ENCODE measurements around the gene ADAM11. TPM values are rescaled to one million over a fixed set of nuclear protein-coding genes. Genes with fewer than 3 reads are reported as not detected.
"Not testable (repeated sequence)": the region's sequence is repeated elsewhere in the genome, so short reads cannot be mapped to it uniquely, and the experiment has no call there.

The ADAM11 gene
- total and polyA plus RNA-seq, 7 donors, result under 0.01 to 3.3 (median 2.5) TPM; not detected in 1

- Histone ChIP-seq H3K36me3 (peaks cover 0 to 18% (median 0%) of the 10 kb centered on the region in 4 donors), H3K27me3 (no peaks in the 10 kb centered on the region), H3K9me3 (no peaks in the 10 kb centered on the region), H3K4me3 (no peak overlapping the region), H3K27ac (no peak overlapping the region), H3K4me1 (no peaks in the 10 kb centered on the region)
- 93 to 94% methylated on average over 12 of the region's 12 CpGs for WGBS, 2 donors
- no peak for DNase-seq
- intact Hi-C loops (cut with DNase I), result no loop called here
- TF ChIP-seq POLR2A (IDR thresholded peaks at IDR 0.05) (no peak), CTCF (IDR thresholded peaks at IDR 0.05) (no peak), POLR2AphosphoS5 (IDR thresholded peaks at IDR 0.05) (no peak), EP300 (IDR thresholded peaks at IDR 0.05) (no peak)
Measured at GRCh38 chr17:44736551-44737240, 22.1 kb upstream of the ADAM11 start.

DNA sequence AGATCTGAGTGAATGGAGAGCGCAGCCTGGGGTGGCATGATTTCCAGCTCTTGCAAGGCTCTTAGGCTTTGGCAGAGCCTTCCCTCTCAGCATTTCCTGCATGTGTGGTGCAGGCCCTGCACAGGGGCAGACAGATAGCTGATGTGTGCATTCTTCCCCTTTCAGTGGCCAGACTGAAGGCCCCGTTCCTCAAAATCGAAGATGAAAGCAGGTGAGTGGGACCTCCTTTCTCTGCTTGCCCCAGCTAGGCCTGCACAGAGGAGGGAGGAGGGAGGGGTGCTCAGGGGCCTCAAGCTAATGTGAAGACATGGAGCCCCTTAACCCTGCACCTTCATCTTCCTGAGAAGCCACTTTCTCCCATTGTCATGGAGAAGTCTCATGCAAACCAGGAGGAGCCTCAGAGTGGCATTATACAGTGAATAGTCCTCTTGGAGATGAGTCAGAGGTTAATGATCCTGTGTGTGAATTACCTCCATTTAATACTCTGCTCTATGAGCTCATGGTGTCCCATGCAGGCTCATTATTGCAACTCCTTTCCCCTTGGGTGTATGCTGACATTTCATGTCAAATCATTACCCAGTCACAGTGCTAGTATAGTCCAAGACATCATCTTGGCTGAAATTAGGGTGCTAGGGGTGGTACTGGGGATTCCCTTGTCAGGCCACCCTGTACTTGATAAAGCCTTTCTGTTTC is 20.4 kb upstream of the ADAM11 start:
- Histone ChIP-seq H3K27ac (no peak overlapping the region), H3K9me3 (no peaks in the 10 kb centered on the region), H3K36me3 (peaks cover 0 to 19% (median 0%) of the 10 kb centered on the region in 4 donors), H3K4me3 (no peak overlapping the region), H3K4me1 (no peaks in the 10 kb centered on the region), H3K27me3 (no peaks in the 10 kb centered on the region)
- DNase-seq, result no peak
- WGBS, 2 donors, result 84 to 96% methylated on average over 3 of the region's 3 CpGs
- TF ChIP-seq EP300 (IDR thresholded peaks at IDR 0.05) (no peak), POLR2A (IDR thresholded peaks at IDR 0.05) (no peak), POLR2AphosphoS5 (IDR thresholded peaks at IDR 0.05) (no peak), CTCF (IDR thresholded peaks at IDR 0.05) (no peak)
- intact Hi-C loops (cut with DNase I), result no loop called here

DNA sequence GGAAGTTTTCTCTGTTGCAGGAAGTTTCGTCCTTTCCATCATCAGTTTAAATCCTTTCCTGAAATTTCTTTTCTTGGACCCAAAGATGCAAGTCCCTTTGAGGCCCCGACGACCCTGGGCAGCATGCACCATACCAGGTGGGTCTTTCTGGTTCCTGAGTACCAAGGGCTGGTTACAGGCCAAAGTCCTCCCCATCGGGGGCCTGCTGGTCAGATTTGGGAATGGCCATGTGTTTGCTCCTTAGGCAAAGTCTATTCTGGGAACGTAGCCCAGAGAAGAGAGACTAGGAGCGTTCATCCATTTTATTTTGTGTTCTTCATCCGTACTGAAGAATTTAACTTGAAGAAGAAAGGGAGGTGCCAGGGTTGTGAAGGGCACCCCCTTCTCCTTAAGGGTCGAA is 17.5 kb upstream of the ADAM11 start:
- intact Hi-C loops (cut with DNase I), result no loop called here
- H3K36me3 ChIP-seq, result peaks cover 0 to 19% (median 0%) of the 10 kb centered on the region in 4 donors
- H3K4me1 ChIP-seq, result no peaks in the 10 kb centered on the region
- DNase-seq, result no peak
- no peak overlapping the region for H3K4me3 ChIP-seq
- WGBS, 2 donors, result 94 to 95% methylated on average over 8 of the region's 8 CpGs
- no peak for TF ChIP-seq CTCF (IDR thresholded peaks at IDR 0.05)
- TF ChIP-seq POLR2A (IDR thresholded peaks at IDR 0.05), result no peak
- no peak for TF ChIP-seq POLR2AphosphoS5 (IDR thresholded peaks at IDR 0.05)
- TF ChIP-seq EP300 (IDR thresholded peaks at IDR 0.05), result no peak
- H3K27ac ChIP-seq, result no peak overlapping the region
- H3K9me3 ChIP-seq, result no peaks in the 10 kb centered on the region
- H3K27me3 ChIP-seq, result no peaks in the 10 kb centered on the region

GRCh38 chr17:44745301-44745700 is 13.5 kb upstream of the ADAM11 start:
- intact Hi-C loops (cut with DNase I), result no loop called here
- Histone ChIP-seq H3K27me3 (no peaks in the 10 kb centered on the region), H3K27ac (no peak overlapping the region), H3K4me1 (no peaks in the 10 kb centered on the region), H3K9me3 (no peaks in the 10 kb centered on the region), H3K36me3 (peaks cover 0 to 31% (median 4%) of the 10 kb centered on the region in 4 donors), H3K4me3 (no peak overlapping the region)
- 94 to 95% methylated on average over 1 of the region's 1 CpG for WGBS, 2 donors
- TF ChIP-seq POLR2AphosphoS5 (IDR thresholded peaks at IDR 0.05), result no peak
- no peak for TF ChIP-seq EP300 (IDR thresholded peaks at IDR 0.05)
- no peak for TF ChIP-seq POLR2A (IDR thresholded peaks at IDR 0.05)
- no peak for TF ChIP-seq CTCF (IDR thresholded peaks at IDR 0.05)
- DNase-seq, result no peak

- H3K27me3 ChIP-seq; DNase-seq; H3K9me3 ChIP-seq; intact Hi-C loops (cut with DNase I); H3K4me3 ChIP-seq; H3K27ac ChIP-seq; H3K4me1 ChIP-seq: not testable (repeated sequence)
- peaks cover 0 to 34% (median 5%) of the 10 kb centered on the region in 4 donors for H3K36me3 ChIP-seq
- 92 to 96% methylated on average over 5 of the region's 5 CpGs for WGBS, 2 donors
Measured at GRCh38 chr17:44745738-44746137, 13.1 kb upstream of the ADAM11 start.
